Body of pancreas (tissue), 4 donors: ENCODE data around the gene TSPEAR. TPM values are rescaled to one million over a fixed set of nuclear protein-coding genes. Genes with fewer than 3 reads are reported as not detected.
A peak's percentile ranks its signal among the peaks of the same experiment; 100 is the strongest.

Experiments
- ATAC-seq: fragments of 150-250 bp; one replicate; pipeline ENCODE4 v1.9.1; 2016
- DNase-seq, 4 donors: peaks; one replicate each; pipeline ENCODE4 v3.0.0-alpha.2; 2019
- H3K27ac ChIP-seq, 4 donors: fragments of 200-600 bp; sonication (generic); 1 replicate in 3 of 4; 2 replicates in 1 of 4; pipeline versions ENCODE4 v1.5.1 to v1.6.1; 2016 to 2019; ENCODE audit warnings: mild to moderate bottlenecking in 1 of 4, mixed read lengths in 1 of 4, moderate library complexity in 1 of 4
- H3K27me3 ChIP-seq, 2 donors: fragments of 200-600 bp; sonication (generic); one replicate each; pipeline ENCODE4 v1.6.0; 2016; ENCODE audit warnings: mild to moderate bottlenecking in 1 of 2
- H3K36me3 ChIP-seq, 2 donors: fragments of 200-600 bp; sonication (generic); replicated peaks in 1 of 2; 2 replicates each; pipeline ENCODE4 v1.5.1; 2016; ENCODE audit warnings: low read depth in 2 of 2; ENCODE audit not compliant: insufficient read depth in 1 of 2
- H3K4me1 ChIP-seq: fragments of 200-600 bp; sonication (generic); one replicate; pipeline ENCODE4 v1.6.0; 2016
- H3K4me3 ChIP-seq, 2 donors: fragments of 200-600 bp; sonication (generic); 1 replicate in 1 of 2; 2 replicates in 1 of 2; pipeline ENCODE4 v1.5.1; 2016 to 2019
- H3K9me3 ChIP-seq, 3 donors: fragments of 200-600 bp; sonication (generic); 1 replicate in 2 of 3; 2 replicates in 1 of 3; pipeline ENCODE4 v1.5.1; 2016
- POLR2A ChIP-seq, 3 donors: fragments of 450-650 bp; IDR thresholded peaks; one replicate each; pipeline ENCODE4 v1.6.1; 2016; ENCODE audit warnings: antibody characterized with exemption in 3 of 3, mild to moderate bottlenecking in 2 of 3
- WGBS, 2 donors: methylation state at CpG; one replicate each; pipeline ENCODE4 v1.1.5; 2017; 5-methylcytosine and 5-hydroxymethylcytosine counted together
- intact Hi-C: fragments of 100-400 bp; cut with DNase I; formaldehyde crosslinking; loops from one replicate; pipeline ENCODE4 v1.15.1; 2023
- total RNA-seq, 2 donors: library from RNA; depleted of rRNA; stranded (reverse); fragments of >200 nt; gene quantifications; one replicate each; pipeline ENCODE4 v1.1.0, GENCODE V29; 2016
- TF ChIP-seq, protein P1 (sequence below), 7 experiments: fragments of 450-650 bp in 4 of 7; fragments of 200-600 bp in 3 of 7; sonication (generic) in 3 of 7; IDR thresholded peaks; one replicate each; pipeline ENCODE4 v1.5.1; 2016 to 2019; ENCODE audit warnings: antibody characterized with exemption in 7 of 7

The TSPEAR gene
- total RNA-seq, 2 donors from 2014 or later, result 0.52 TPM; not detected in 1

- Histone ChIP-seq H3K9me3 (peaks cover 0 to 11% (median 0%) of the 10 kb centered on the region in 3 donors), H3K4me3 (no peak overlapping the region), H3K27ac (no peak overlapping the region), H3K4me1 (peaks cover 5% of the 10 kb centered on the region), H3K27me3 (no peaks in the 10 kb centered on the region), H3K36me3 (no peaks in the 10 kb centered on the region)
- intact Hi-C loops, result no loop called here
- DNase-seq (no peak), ATAC-seq (no peak)
- WGBS, 2 donors, result 79 to 88% methylated on average over 9 of the region's 9 CpGs
- no peak for TF ChIP-seq POLR2A (IDR thresholded peaks at IDR 0.05)
- TF ChIP-seq, protein P1, sequence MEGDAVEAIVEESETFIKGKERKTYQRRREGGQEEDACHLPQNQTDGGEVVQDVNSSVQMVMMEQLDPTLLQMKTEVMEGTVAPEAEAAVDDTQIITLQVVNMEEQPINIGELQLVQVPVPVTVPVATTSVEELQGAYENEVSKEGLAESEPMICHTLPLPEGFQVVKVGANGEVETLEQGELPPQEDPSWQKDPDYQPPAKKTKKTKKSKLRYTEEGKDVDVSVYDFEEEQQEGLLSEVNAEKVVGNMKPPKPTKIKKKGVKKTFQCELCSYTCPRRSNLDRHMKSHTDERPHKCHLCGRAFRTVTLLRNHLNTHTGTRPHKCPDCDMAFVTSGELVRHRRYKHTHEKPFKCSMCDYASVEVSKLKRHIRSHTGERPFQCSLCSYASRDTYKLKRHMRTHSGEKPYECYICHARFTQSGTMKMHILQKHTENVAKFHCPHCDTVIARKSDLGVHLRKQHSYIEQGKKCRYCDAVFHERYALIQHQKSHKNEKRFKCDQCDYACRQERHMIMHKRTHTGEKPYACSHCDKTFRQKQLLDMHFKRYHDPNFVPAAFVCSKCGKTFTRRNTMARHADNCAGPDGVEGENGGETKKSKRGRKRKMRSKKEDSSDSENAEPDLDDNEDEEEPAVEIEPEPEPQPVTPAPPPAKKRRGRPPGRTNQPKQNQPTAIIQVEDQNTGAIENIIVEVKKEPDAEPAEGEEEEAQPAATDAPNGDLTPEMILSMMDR (IDR thresholded peaks at IDR 0.05), result no peak
These were observed 218.6 kb downstream of the TSPEAR start for GRCh38 chr21:44492567-44493385.

GRCh38 chr21:44490816-44491215 is 220.6 kb downstream of the TSPEAR start:
- WGBS, 2 donors, result 53 to 61% methylated on average over 9 of the region's 9 CpGs
- intact Hi-C loops, result no loop called here
- Histone ChIP-seq H3K27ac (no peak overlapping the region), H3K36me3 (no peaks in the 10 kb centered on the region), H3K4me3 (no peak overlapping the region), H3K4me1 (no peaks in the 10 kb centered on the region), H3K9me3 (peaks cover 0 to 11% (median 0%) of the 10 kb centered on the region in 3 donors), H3K27me3 (no peaks in the 10 kb centered on the region)
- ATAC-seq (no peak), DNase-seq (no peak)
- TF ChIP-seq POLR2A (IDR thresholded peaks at IDR 0.05), result no peak
- TF ChIP-seq, protein P1 (IDR thresholded peaks at IDR 0.05), result no peak

DNA sequence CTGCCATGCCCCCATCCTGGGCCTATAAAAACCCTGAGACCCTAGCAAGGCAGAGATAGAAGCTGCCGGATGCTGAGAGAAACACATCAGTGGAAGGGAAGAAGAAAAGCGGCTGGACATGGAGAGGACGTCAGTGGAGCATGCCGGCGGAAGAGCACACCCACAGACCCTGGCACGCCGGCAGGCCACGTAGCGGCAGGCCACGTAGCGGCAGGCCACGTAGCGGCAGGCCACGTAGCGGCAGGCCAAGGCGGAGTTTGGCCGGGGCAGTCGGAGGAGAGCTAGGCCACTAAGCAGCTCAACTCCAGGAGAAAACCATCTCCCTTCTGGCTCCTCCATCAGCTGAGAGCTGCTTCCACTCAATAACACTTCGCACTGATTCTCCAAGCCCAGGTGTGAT is 221.0 kb downstream of the TSPEAR start:
- Histone ChIP-seq H3K4me1 (no peaks in the 10 kb centered on the region), H3K4me3 (no peak overlapping the region), H3K36me3 (no peaks in the 10 kb centered on the region), H3K27ac (no peak overlapping the region), H3K9me3 (peaks cover 0 to 11% (median 0%) of the 10 kb centered on the region in 3 donors), H3K27me3 (no peaks in the 10 kb centered on the region)
- ATAC-seq (no peak), DNase-seq (no peak)
- intact Hi-C loops, result no loop called here
- WGBS, 2 donors, result 85 to 90% methylated on average over 19 of the region's 19 CpGs
- TF ChIP-seq, protein P1 (IDR thresholded peaks at IDR 0.05), result no peak
- TF ChIP-seq POLR2A (IDR thresholded peaks at IDR 0.05), result no peak

- Histone ChIP-seq H3K4me1 (no peaks in the 10 kb centered on the region), H3K9me3 (peaks cover 0 to 11% (median 0%) of the 10 kb centered on the region in 3 donors), H3K36me3 (no peaks in the 10 kb centered on the region), H3K27ac (no peak overlapping the region), H3K4me3 (no peak overlapping the region), H3K27me3 (no peaks in the 10 kb centered on the region)
- 20 to 28% methylated on average over 7 of the region's 7 CpGs for whole genome bisulfite sequencing, 2 donors
- intact Hi-C loops, result no loop called here
- DNase-seq (no peak), ATAC-seq (no peak)
- TF ChIP-seq POLR2A (IDR thresholded peaks at IDR 0.05), result no peak
- TF ChIP-seq, protein P1 (IDR thresholded peaks at IDR 0.05), result no peak
These were observed 221.4 kb downstream of the TSPEAR start for GRCh38 chr21:44489962-44490361.

DNA sequence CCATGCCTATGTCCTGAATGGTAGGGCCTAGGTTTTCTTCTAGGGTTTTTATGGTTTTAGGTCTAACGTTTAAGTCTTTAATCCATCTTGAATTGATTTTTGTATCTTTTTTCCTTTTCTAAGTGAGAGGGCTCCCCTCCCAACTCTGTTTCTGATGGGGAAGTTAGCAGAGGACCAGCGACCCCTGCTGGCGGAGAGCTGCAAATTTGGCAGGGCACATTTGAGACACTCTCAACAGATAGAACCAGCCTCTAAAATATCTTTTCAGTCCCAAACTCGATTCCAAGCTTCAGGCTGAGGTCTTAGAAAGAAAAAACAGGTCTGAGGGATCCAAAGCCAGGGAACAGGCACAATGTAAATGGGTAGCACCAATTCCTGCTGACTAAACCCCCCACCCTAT is 223.5 kb downstream of the TSPEAR start:
- Histone ChIP-seq H3K9me3 (peaks cover 0 to 3% (median 0%) of the 10 kb centered on the region in 3 donors), H3K27ac (no peak overlapping the region), H3K4me1 (peaks cover 2% of the 10 kb centered on the region), H3K4me3 (no peak overlapping the region), H3K27me3 (no peaks in the 10 kb centered on the region), H3K36me3 (no peaks in the 10 kb centered on the region)
- 31 to 39% methylated on average over 4 of the region's 4 CpGs for WGBS, 2 donors
- intact Hi-C loops, result no loop called here
- TF ChIP-seq, protein P1 (IDR thresholded peaks at IDR 0.05), result peak in 1 of 7 experiments; percentile 17
- no peak for TF ChIP-seq POLR2A (IDR thresholded peaks at IDR 0.05)
- ATAC-seq (no peak), DNase-seq (no peak)
